ENCODE results near the gene TRPM1.

GRCh38 chr15:31014608-31014925 lies 87.0 kb downstream of the TRPM1 start:
- no peak for TF ChIP-seq CTCF (IDR thresholded peaks at IDR 0.05; ENCODE audit: low read length)
- no peak for TF ChIP-seq EZH2 (optimal IDR thresholded peaks at IDR 0.05; ENCODE audit: low read depth, low read length)
- no peak for TF ChIP-seq EZH2phosphoT487 (IDR thresholded peaks at IDR 0.05; ENCODE audit: low read length)
